ENCODE results near the gene ATP8B1.

ATP8B1 gene

DNA sequence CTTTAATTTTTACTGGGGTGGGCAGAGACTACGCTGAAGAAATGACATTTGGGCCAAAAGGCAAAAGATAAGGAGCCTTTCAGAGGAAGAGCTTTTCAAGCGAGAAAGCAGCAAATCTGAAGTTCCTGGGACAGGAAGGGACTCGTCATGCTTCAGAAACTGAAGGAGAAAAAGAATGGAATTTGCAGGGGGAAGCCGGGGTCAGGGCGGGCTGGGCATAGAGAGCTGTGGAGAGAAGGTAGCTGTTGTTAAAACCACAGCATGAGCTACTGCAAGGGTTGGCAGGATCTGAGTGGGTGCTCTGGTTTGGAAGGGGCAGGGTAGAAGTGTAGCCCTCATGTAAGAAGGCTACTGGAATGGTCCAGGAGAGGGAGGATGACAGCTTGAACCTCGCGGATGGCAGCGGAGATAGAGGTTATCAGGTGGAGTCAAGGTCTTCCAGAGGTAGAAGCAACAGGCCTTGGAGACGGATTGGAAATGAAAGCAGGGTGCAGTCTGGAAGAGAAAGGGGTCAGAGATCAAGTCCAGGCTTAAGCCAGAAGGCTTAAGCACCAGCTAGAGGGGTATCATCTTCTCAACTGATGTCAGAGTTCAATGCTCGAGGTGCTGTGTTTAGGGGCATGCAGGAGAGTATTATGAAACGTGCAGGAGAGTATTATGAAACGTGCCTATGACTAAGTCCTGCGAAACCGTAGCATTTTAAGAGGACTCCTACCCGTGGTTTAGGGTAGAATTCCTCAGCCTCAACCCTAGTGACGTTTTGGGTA, 18.9 kb downstream of the ATP8B1 start:
- no peak for TF ChIP-seq RAD21 (IDR thresholded peaks at IDR 0.05; ENCODE audit: low read depth)
- no peak for TF ChIP-seq NFIC (IDR thresholded peaks at IDR 0.05)
- no peak for TF ChIP-seq ZBTB7A (IDR thresholded peaks at IDR 0.05; ENCODE audit: low read depth)
- TF ChIP-seq, protein P1, sequence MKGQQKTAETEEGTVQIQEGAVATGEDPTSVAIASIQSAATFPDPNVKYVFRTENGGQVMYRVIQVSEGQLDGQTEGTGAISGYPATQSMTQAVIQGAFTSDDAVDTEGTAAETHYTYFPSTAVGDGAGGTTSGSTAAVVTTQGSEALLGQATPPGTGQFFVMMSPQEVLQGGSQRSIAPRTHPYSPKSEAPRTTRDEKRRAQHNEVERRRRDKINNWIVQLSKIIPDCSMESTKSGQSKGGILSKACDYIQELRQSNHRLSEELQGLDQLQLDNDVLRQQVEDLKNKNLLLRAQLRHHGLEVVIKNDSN (IDR thresholded peaks at IDR 0.05) = no peak
- no peak for TF ChIP-seq TEAD4 (IDR thresholded peaks at IDR 0.05)
- TF ChIP-seq TAF1 (IDR thresholded peaks at IDR 0.05; ENCODE audit: low read depth) = no peak
- TF ChIP-seq, protein P2, sequence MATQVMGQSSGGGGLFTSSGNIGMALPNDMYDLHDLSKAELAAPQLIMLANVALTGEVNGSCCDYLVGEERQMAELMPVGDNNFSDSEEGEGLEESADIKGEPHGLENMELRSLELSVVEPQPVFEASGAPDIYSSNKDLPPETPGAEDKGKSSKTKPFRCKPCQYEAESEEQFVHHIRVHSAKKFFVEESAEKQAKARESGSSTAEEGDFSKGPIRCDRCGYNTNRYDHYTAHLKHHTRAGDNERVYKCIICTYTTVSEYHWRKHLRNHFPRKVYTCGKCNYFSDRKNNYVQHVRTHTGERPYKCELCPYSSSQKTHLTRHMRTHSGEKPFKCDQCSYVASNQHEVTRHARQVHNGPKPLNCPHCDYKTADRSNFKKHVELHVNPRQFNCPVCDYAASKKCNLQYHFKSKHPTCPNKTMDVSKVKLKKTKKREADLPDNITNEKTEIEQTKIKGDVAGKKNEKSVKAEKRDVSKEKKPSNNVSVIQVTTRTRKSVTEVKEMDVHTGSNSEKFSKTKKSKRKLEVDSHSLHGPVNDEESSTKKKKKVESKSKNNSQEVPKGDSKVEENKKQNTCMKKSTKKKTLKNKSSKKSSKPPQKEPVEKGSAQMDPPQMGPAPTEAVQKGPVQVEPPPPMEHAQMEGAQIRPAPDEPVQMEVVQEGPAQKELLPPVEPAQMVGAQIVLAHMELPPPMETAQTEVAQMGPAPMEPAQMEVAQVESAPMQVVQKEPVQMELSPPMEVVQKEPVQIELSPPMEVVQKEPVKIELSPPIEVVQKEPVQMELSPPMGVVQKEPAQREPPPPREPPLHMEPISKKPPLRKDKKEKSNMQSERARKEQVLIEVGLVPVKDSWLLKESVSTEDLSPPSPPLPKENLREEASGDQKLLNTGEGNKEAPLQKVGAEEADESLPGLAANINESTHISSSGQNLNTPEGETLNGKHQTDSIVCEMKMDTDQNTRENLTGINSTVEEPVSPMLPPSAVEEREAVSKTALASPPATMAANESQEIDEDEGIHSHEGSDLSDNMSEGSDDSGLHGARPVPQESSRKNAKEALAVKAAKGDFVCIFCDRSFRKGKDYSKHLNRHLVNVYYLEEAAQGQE (IDR thresholded peaks at IDR 0.05; ENCODE audit: low read depth) = no peak
- no peak for TF ChIP-seq FOXM1 (IDR thresholded peaks at IDR 0.05; ENCODE audit: borderline replicate concordance, low read depth)
- TF ChIP-seq CREB1 (IDR thresholded peaks at IDR 0.05; ENCODE audit: low read depth) = no peak
- TF ChIP-seq EGR1 (IDR thresholded peaks at IDR 0.05) = no peak
- TF ChIP-seq YY1 (IDR thresholded peaks at IDR 0.05; ENCODE audit: low read depth) = no peak
- TF ChIP-seq TCF12 (IDR thresholded peaks at IDR 0.05; ENCODE audit: low read depth) = no peak
- TF ChIP-seq CEBPB (IDR thresholded peaks at IDR 0.05) = no peak
- no peak for TF ChIP-seq EP300 (IDR thresholded peaks at IDR 0.05; ENCODE audit: borderline replicate concordance)
- TF ChIP-seq, protein P3, sequence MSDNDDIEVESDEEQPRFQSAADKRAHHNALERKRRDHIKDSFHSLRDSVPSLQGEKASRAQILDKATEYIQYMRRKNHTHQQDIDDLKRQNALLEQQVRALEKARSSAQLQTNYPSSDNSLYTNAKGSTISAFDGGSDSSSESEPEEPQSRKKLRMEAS (IDR thresholded peaks at IDR 0.05) = no peak

DNA sequence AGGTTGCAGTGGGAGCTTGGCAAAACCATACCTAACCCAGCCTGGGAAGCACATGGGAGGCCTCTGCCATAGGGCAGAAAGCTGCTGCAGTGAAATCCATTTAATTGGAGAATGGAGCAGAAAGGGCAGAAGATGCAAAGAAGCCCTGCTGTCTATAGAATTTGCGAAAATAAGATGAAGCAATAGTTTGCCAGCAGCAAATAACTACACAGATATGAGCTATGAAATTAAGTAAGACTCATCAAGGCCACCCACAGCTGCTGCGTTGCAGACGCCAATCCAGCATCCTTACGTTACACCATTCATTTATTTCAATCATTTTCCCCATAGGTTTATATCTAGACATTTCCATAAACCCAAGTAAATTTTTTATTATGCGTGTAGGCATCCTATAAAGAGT, 21.1 kb downstream of the ATP8B1 start:
- TF ChIP-seq, protein P3 (IDR thresholded peaks at IDR 0.05) = no peak
- TF ChIP-seq FOXM1 (IDR thresholded peaks at IDR 0.05; ENCODE audit: borderline replicate concordance, low read depth) (no peak), ZBTB7A (IDR thresholded peaks at IDR 0.05; ENCODE audit: low read depth) (no peak)

DNA sequence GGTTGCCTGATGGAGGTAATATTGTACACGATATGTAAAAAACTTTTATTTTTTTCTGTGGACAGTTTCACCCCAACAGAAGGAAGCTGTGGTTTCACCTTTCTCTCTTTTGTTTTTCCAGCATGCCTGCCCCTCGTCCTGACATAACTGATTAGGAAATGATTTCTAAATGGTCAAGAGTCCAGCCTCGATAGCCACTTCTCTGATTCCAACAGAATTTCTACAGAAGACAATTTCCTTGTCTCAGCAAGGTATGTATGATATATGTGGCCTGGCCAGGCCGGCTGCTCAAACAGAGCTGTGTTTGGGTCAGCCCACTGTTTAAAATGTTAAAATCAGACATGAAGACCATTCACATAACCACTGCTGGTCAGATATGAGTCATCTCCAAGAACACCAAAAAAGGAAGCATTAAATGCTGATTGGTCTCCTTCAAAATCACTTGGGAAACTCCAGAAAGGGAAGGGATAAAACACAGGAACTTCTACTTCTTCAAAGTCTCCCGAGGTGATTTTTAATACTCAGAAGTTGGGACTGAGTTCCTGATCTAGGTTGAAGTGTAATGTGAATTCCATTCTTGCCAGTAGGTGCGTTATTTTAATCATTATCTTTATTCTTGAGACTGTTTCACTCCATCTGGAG, 22.3 kb downstream of the ATP8B1 start:
- TF ChIP-seq RAD21 (IDR thresholded peaks at IDR 0.05; ENCODE audit: low read depth) (no peak), EP300 (IDR thresholded peaks at IDR 0.05; ENCODE audit: borderline replicate concordance) (no peak), YY1 (IDR thresholded peaks at IDR 0.05; ENCODE audit: low read depth) (no peak), FOXM1 (IDR thresholded peaks at IDR 0.05; ENCODE audit: borderline replicate concordance, low read depth) (peak; percentile 56)
- TF ChIP-seq, protein P2 (IDR thresholded peaks at IDR 0.05; ENCODE audit: low read depth) = no peak

DNA sequence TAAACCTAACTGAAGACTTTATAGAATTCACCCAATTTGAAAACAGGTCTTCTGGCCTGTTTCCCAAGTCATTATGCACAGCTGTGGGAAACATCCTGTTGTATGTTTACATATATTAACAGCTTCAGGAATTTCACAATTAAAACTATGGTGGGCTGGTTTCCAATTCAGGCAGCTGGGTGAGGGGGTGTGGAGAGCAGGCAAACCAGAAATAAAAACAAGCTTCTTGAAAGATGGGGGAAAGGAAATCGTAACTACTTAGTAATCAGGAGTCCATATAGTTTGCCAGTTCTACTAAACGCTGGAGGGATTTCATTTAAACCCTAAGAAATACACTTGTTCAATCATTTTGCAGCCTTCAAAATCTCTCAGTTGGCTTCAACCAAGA, 22.8 kb downstream of the ATP8B1 start:
- TF ChIP-seq EP300 (IDR thresholded peaks at IDR 0.05; ENCODE audit: borderline replicate concordance) = peak; percentile 19; the same call in 1 of the 2 replicates
- TF ChIP-seq ZBTB7A (IDR thresholded peaks at IDR 0.05; ENCODE audit: low read depth) = no peak
- TF ChIP-seq FOXM1 (IDR thresholded peaks at IDR 0.05; ENCODE audit: borderline replicate concordance, low read depth) = no peak
- no peak for TF ChIP-seq TAF1 (IDR thresholded peaks at IDR 0.05; ENCODE audit: low read depth)
- peak; percentile 82 for TF ChIP-seq NFIC (IDR thresholded peaks at IDR 0.05)
- TF ChIP-seq, protein P3 (IDR thresholded peaks at IDR 0.05) = no peak
- TF ChIP-seq TEAD4 (IDR thresholded peaks at IDR 0.05) = peak; percentile 42; the same call in 1 of the 2 replicates
- no peak for TF ChIP-seq YY1 (IDR thresholded peaks at IDR 0.05; ENCODE audit: low read depth)
- TF ChIP-seq EGR1 (IDR thresholded peaks at IDR 0.05) = peak; percentile 15; the same call in 1 of the 2 replicates
- no peak for TF ChIP-seq TCF12 (IDR thresholded peaks at IDR 0.05; ENCODE audit: low read depth)
- TF ChIP-seq, protein P2 (IDR thresholded peaks at IDR 0.05; ENCODE audit: low read depth) = no peak
- no peak for TF ChIP-seq CREB1 (IDR thresholded peaks at IDR 0.05; ENCODE audit: low read depth)
- peak; percentile 68 for TF ChIP-seq CEBPB (IDR thresholded peaks at IDR 0.05)

Data from Ishikawa (cell line).